GM06990 (cell line): ENCODE data around the gene WIF1.

Experiments used
- DNase-seq: peaks from one replicate; pipeline ENCODE4 v3.0.0-alpha.2; 2011; ENCODE audit not compliant: insufficient read length; ENCODE audit errors: extremely low read depth
- H3K27me3 ChIP-seq: replicated peaks from 2 replicates; pipeline ENCODE4 v1.6.0; 2011; ENCODE audit warnings: low read length; ENCODE audit not compliant: control insufficient read depth, insufficient read depth
- H3K36me3 ChIP-seq: 2 replicates; pipeline ENCODE4 v1.5.1; 2011; ENCODE audit warnings: low read length; ENCODE audit not compliant: control insufficient read depth, insufficient read depth
- H3K4me3 ChIP-seq: replicated peaks from 2 replicates; pipeline ENCODE4 v1.5.1; 2011; ENCODE audit warnings: low read depth, mild to moderate bottlenecking, control low read depth, low read length
- CTCF ChIP-seq: IDR thresholded peaks from 2 replicates; pipeline ENCODE4 v1.5.1; 2011; ENCODE audit warnings: low read length, control low read depth, mild to moderate bottlenecking, inconsistent platforms; ENCODE audit not compliant: insufficient read depth, poor library complexity, severe bottlenecking

WIF1 gene

GRCh38 chr12:65152012-65152411 is 30.9 kb upstream of the WIF1 start:
- no peaks in the 10 kb centered on the region; the same call in 1 of the 2 replicates for H3K27me3 ChIP-seq
- no peak overlapping the region for H3K4me3 ChIP-seq
- TF ChIP-seq CTCF, result no peak
- H3K36me3 ChIP-seq, result no peaks in the 10 kb centered on the region
- DNase-seq, result no peak

GRCh38 chr12:65147312-65147905 is 26.3 kb upstream of the WIF1 start:
- H3K27me3 ChIP-seq, result no peaks in the 10 kb centered on the region; the same call in 1 of the 2 replicates
- H3K4me3 ChIP-seq, result no peak overlapping the region
- H3K36me3 ChIP-seq, result no peaks in the 10 kb centered on the region
- TF ChIP-seq CTCF, result no peak
- no peak for DNase-seq

DNA sequence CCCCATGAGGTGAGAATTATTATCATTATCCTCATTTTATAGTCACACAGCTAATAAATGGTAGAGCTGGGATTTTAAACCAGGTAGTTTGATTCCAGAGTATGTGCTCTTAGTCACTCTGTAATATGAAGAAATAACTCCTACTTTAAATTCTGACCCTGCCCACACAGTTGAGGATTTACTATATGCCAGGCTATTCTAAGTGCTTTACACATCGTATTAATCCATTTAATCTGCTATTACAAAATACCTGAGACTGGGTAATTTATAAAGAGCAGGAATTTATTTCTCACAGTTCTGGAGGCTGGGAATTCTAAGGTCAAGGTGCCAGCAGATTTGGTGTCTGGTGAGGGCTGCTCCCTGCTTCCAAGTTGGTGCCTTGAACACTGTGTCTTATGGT is 19.6 kb upstream of the WIF1 start:
- no peak for DNase-seq
- no peak for TF ChIP-seq CTCF
- Histone ChIP-seq H3K36me3 (no peaks in the 10 kb centered on the region), H3K27me3 (no peaks in the 10 kb centered on the region), H3K4me3 (no peak overlapping the region)

- Histone ChIP-seq H3K4me3 (no peak overlapping the region), H3K27me3 (no peaks in the 10 kb centered on the region), H3K36me3 (no peaks in the 10 kb centered on the region)
- no peak for TF ChIP-seq CTCF
- no peak for DNase-seq
Measured at GRCh38 chr12:65139389-65139788, 18.3 kb upstream of the WIF1 start.

GRCh38 chr12:65133879-65134278 is 12.8 kb upstream of the WIF1 start:
- Histone ChIP-seq H3K27me3 (no peaks in the 10 kb centered on the region), H3K4me3 (no peak overlapping the region), H3K36me3 (no peaks in the 10 kb centered on the region)
- no peak for TF ChIP-seq CTCF
- no peak for DNase-seq

DNA sequence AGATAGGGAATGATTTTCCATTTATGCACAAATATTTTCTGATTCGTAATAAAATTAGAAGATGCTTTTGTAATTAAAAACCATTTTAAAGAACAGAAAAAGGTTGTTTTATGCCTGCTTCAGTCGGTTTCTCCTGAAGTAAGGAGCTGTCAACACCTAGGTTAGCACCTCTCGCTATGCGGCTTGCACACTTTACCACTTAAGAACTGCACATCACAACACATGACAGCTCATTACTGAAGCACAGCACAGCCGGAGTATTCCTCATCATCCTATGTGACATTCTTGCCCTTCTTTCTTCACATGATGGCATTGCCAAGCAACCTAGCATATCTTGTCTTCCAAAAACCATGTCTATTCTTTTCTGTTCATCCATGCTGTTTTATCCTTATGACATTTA is 5.4 kb upstream of the WIF1 start:
- TF ChIP-seq CTCF, result no peak
- no peak for DNase-seq
- H3K4me3 ChIP-seq, result no peak overlapping the region
- H3K36me3 ChIP-seq, result no peaks in the 10 kb centered on the region
- H3K27me3 ChIP-seq, result peaks cover 1% of the 10 kb centered on the region
